ENCODE data around the gene GRAP2. TPM values are rescaled to one million over a fixed set of nuclear protein-coding genes. Genes with fewer than 3 reads are reported as not detected.

The GRAP2 gene
- total RNA-seq, 4 donors from 2014 or later, result 0.97 to 2.0 TPM; not detected in 2

- Histone ChIP-seq H3K27ac (no peak overlapping the region), H3K36me3 (no peaks in the 10 kb centered on the region), H3K27me3 (no peaks in the 10 kb centered on the region), H3K4me1 (no peaks in the 10 kb centered on the region), H3K4me3 (no peak overlapping the region), H3K9me3 (no peaks in the 10 kb centered on the region)
- intact Hi-C loops (cut with DNase I; ENCODE audit: low total_unique reads), result no loop called here
- TF ChIP-seq CTCF (IDR thresholded peaks at IDR 0.05) (no peak), POLR2A (IDR thresholded peaks at IDR 0.05) (no peak)
- DNase-seq, result no peak
These were observed 60.2 kb downstream of the GRAP2 start for GRCh38 chr22:39960791-39961746.

- no peaks in the 10 kb centered on the region for H3K4me1 ChIP-seq
- H3K4me3 ChIP-seq, result no peak overlapping the region
- no peaks in the 10 kb centered on the region for H3K27me3 ChIP-seq
- no peak for DNase-seq
- intact Hi-C loops (cut with DNase I; ENCODE audit: low total_unique reads), result no loop called here
- no peak overlapping the region for H3K27ac ChIP-seq
- no peak for TF ChIP-seq POLR2A (IDR thresholded peaks at IDR 0.05)
- TF ChIP-seq CTCF (IDR thresholded peaks at IDR 0.05), result no peak
- H3K9me3 ChIP-seq, result no peaks in the 10 kb centered on the region
- no peaks in the 10 kb centered on the region for H3K36me3 ChIP-seq
These were observed 61.2 kb downstream of the GRAP2 start for GRCh38 chr22:39962071-39962470.

GRCh38 chr22:39965748-39966147 is 64.9 kb downstream of the GRAP2 start:
- no peaks in the 10 kb centered on the region for H3K9me3 ChIP-seq
- no peak overlapping the region for H3K4me3 ChIP-seq
- TF ChIP-seq POLR2A (IDR thresholded peaks at IDR 0.05), result no peak
- TF ChIP-seq CTCF (IDR thresholded peaks at IDR 0.05), result no peak
- intact Hi-C loops (cut with DNase I; ENCODE audit: low total_unique reads), result no loop called here
- no peak overlapping the region for H3K27ac ChIP-seq
- no peaks in the 10 kb centered on the region for H3K36me3 ChIP-seq
- no peaks in the 10 kb centered on the region for H3K4me1 ChIP-seq
- no peaks in the 10 kb centered on the region for H3K27me3 ChIP-seq
- DNase-seq, result no peak

- H3K4me3 ChIP-seq, result no peak overlapping the region
- H3K27me3 ChIP-seq, result no peaks in the 10 kb centered on the region
- TF ChIP-seq POLR2A (IDR thresholded peaks at IDR 0.05) (no peak), CTCF (IDR thresholded peaks at IDR 0.05) (no peak)
- no peaks in the 10 kb centered on the region for H3K9me3 ChIP-seq
- no peak for DNase-seq
- H3K27ac ChIP-seq, result no peak overlapping the region
- no peaks in the 10 kb centered on the region for H3K4me1 ChIP-seq
- no peaks in the 10 kb centered on the region for H3K36me3 ChIP-seq
- intact Hi-C loops (cut with DNase I; ENCODE audit: low total_unique reads), result no loop called here
These were observed 65.6 kb downstream of the GRAP2 start for GRCh38 chr22:39966470-39966869.

- TF ChIP-seq CTCF (IDR thresholded peaks at IDR 0.05) (no peak), POLR2A (IDR thresholded peaks at IDR 0.05) (no peak)
- no peaks in the 10 kb centered on the region for H3K36me3 ChIP-seq
- no peaks in the 10 kb centered on the region for H3K4me1 ChIP-seq
- H3K9me3 ChIP-seq, result no peaks in the 10 kb centered on the region
- no peaks in the 10 kb centered on the region for H3K27me3 ChIP-seq
- intact Hi-C loops (cut with DNase I; ENCODE audit: low total_unique reads), result no loop called here
- no peak for DNase-seq
- no peak overlapping the region for H3K4me3 ChIP-seq
- H3K27ac ChIP-seq, result no peak overlapping the region
These were observed 66.4 kb downstream of the GRAP2 start for GRCh38 chr22:39967103-39967829.

Measured in uterus (tissue), 4 donors.